Kidney (tissue), 14 donors: ENCODE data around the gene LRRIQ3. TPM values are rescaled to one million over a fixed set of nuclear protein-coding genes. Genes with fewer than 3 reads are reported as not detected.
"Not testable (repeated sequence)": the region's sequence is repeated elsewhere in the genome, so short reads cannot be mapped to it uniquely, and the experiment has no call there.

Source experiments
- DNase-seq, 5 donors: peaks; one replicate each; pipeline ENCODE4 v3.0.0-alpha.2; 2013 to 2020
- FAIRE-seq: peaks from 2 replicates; lab custom pipeline; 2012; peaks lifted over from hg19 to GRCh38; lab: Jason Lieb, UNC
- H3K27ac ChIP-seq, 2 donors: one replicate each; pipeline ENCODE4 v1.7.0; 2013; ENCODE audit warnings: low read depth in 2 of 2, low read length in 2 of 2, inconsistent platforms in 1 of 2
- H3K27me3 ChIP-seq: one replicate; pipeline ENCODE4 v1.7.1; 2013; ENCODE audit warnings: low read length, inconsistent platforms; ENCODE audit not compliant: control insufficient read depth, insufficient read depth
- H3K36me3 ChIP-seq, 3 donors: one replicate each; pipeline versions ENCODE4 v1.7.0 to v1.7.1; 2013; ENCODE audit warnings: low read length in 3 of 3, control low read depth in 1 of 3, inconsistent platforms in 1 of 3; ENCODE audit not compliant: insufficient read depth in 3 of 3, control insufficient read depth in 2 of 3
- H3K4me1 ChIP-seq, 3 donors: one replicate each; pipeline versions ENCODE4 v1.7.0 to v1.7.1; 2013; ENCODE audit warnings: low read length in 3 of 3, inconsistent platforms in 1 of 3, low read depth in 1 of 3; ENCODE audit not compliant: control insufficient read depth in 2 of 3, insufficient read depth in 2 of 3
- H3K4me3 ChIP-seq, 3 donors: one replicate each; pipeline versions ENCODE4 v1.7.0 to v1.8.1; 2013; ENCODE audit warnings: low read length in 3 of 3, control low read depth in 1 of 3, inconsistent platforms in 1 of 3
- H3K9ac ChIP-seq, 3 donors: one replicate each; pipeline versions ENCODE4 v1.7.0 to v1.7.1; 2013; ENCODE audit warnings: low read length in 3 of 3, control low read depth in 1 of 3, inconsistent platforms in 1 of 3
- H3K9me3 ChIP-seq, 3 donors: one replicate each; pipeline versions ENCODE4 v1.7.0 to v1.7.1; 2013; ENCODE audit warnings: low read length in 3 of 3, control low read depth in 1 of 3, inconsistent platforms in 1 of 3; ENCODE audit not compliant: control insufficient read depth in 2 of 3, insufficient read depth in 1 of 3
- CTCF ChIP-seq: IDR thresholded peaks from 3 replicates; pipeline ENCODE4 v1.5.1; 2012; ENCODE audit warnings: mild to moderate bottlenecking, moderate library complexity, borderline replicate concordance; ENCODE audit not compliant: insufficient read depth; ENCODE audit errors: extremely low read depth
- intact Hi-C: fragments of 100-400 bp; cut with DNase I; formaldehyde crosslinking; loops from one replicate; pipeline ENCODE4 v1.11.1; 2022
- polyA plus RNA-seq: library from polyadenylated mRNA; stranded (reverse); fragments of 350-450 nt; fragmentation: Illumina TruSeq; extraction: RNeasy Lipid Tissue Mini Kit (QIAGEN cat#74804); gene quantifications from one replicate; pipeline ENCODE4 v1.2.3, GENCODE V29; 2014; ENCODE audit warnings: low read depth, low replicate concordance; ENCODE audit not compliant: insufficient read depth
- total RNA-seq: library from RNA; stranded (reverse); fragmentation: NEBNext Ultra II Directional; extraction: Animal tissue kit (Norgen Biotek cat#: 25700); gene quantifications from one replicate; pipeline ENCODE4 v1.2.1, GENCODE V29; 2021
- donor health status: control.
- donor health status: control.
- donor health status: control.
- donor health status: control.
- donor health status: control.
- donor health status: DM: yes; HTN: yes; CAD: no.
- donor health status: Normal renal cell carcinoma (clear cell type).

The LRRIQ3 gene
- total and polyA plus RNA-seq, 2 donors from 2014 or later: 1.6 to 2.4 TPM

GRCh38 chr1:74180490-74180889, 17.5 kb downstream of the LRRIQ3 start:
- Histone ChIP-seq H3K4me1 (no peaks in the 10 kb centered on the region), H3K27ac (no peak overlapping the region), H3K36me3 (no peaks in the 10 kb centered on the region), H3K27me3 (no peaks in the 10 kb centered on the region), H3K9ac (no peak overlapping the region), H3K4me3 (no peak overlapping the region), H3K9me3 (no peaks in the 10 kb centered on the region)
- DNase-seq (no peak), FAIRE-seq (no peak)
- intact Hi-C loops: no loop called here
- no peak for TF ChIP-seq CTCF

- H3K27me3 ChIP-seq, H3K9me3 ChIP-seq, intact Hi-C loops, FAIRE-seq, H3K9ac ChIP-seq, H3K27ac ChIP-seq, H3K4me3 ChIP-seq, H3K4me1 ChIP-seq, H3K36me3 ChIP-seq, DNase-seq: not testable (repeated sequence)
Observed at GRCh38 chr1:74174423-74174822, 23.6 kb downstream of the LRRIQ3 start.

GRCh38 chr1:74162333-74162732, 35.6 kb downstream of the LRRIQ3 start:
- no peaks in the 10 kb centered on the region for H3K27me3 ChIP-seq
- H3K4me1 ChIP-seq: no peaks in the 10 kb centered on the region
- no peaks in the 10 kb centered on the region for H3K9me3 ChIP-seq
- H3K36me3 ChIP-seq: no peaks in the 10 kb centered on the region
- intact Hi-C loops: no loop called here
- H3K4me3 ChIP-seq: no peak overlapping the region
- FAIRE-seq: peak; percentile 39
- no peak for TF ChIP-seq CTCF
- DNase-seq: no peak
- no peak overlapping the region for H3K9ac ChIP-seq
- H3K27ac ChIP-seq: no peak overlapping the region

GRCh38 chr1:74161497-74161896, 36.5 kb downstream of the LRRIQ3 start:
- no peaks in the 10 kb centered on the region for H3K27me3 ChIP-seq
- H3K9ac ChIP-seq: no peak overlapping the region
- no peaks in the 10 kb centered on the region for H3K9me3 ChIP-seq
- DNase-seq (no peak), FAIRE-seq (no peak)
- no peak overlapping the region for H3K4me3 ChIP-seq
- no peak for TF ChIP-seq CTCF
- H3K4me1 ChIP-seq: no peaks in the 10 kb centered on the region
- no peak overlapping the region for H3K27ac ChIP-seq
- no peaks in the 10 kb centered on the region for H3K36me3 ChIP-seq
- intact Hi-C loops: no loop called here
